Colon (tissue), 2 donors: ENCODE data around the gene SMIM32.

ENCODE experiments used
- FAIRE-seq: peaks from 2 replicates; lab custom pipeline; 2012; peaks lifted over from hg19 to GRCh38; lab: Jason Lieb, UNC
- donor health status: control.
- donor health status: control.

The SMIM32 gene

DNA sequence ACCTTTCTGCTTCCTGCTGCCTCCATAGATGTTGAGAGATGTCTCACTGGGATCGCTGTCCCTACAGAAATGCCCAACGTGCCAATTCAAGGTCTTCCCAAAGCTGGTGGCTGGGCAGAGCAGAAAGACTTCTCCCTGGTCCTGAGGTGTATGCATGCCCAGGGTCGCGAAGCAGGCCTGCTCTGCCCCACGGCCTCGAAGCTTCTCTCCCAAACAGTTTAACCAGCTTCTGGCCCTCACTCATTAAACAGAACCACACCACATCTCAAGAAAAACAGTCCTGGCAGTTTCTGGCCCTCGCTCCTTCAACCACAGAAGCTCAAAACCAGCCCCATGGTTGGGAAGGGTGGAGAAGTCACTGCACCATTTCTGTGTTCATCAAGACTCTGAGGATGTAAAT, 14.7 kb upstream of the SMIM32 start:
- no peak for FAIRE-seq

DNA sequence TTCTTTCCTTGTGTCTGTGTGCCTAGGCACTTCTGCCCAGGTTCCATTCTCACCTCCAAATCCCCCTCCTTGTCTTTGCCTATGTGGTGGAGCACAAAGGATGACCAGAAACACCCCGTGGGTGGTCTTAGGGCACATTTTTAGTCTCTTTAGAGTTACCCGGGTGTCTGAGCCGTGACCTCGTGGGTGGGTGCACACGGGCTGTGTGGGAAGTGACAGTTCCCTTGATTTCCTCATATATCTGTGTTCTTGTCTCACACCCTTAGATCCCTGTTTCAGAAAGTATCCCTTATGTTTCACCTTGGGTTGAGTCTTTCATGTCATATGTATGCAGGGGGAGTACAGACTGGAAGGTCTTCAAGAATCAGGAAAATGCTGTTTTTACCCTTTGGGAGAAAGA, 13.4 kb upstream of the SMIM32 start:
- no peak for FAIRE-seq

DNA sequence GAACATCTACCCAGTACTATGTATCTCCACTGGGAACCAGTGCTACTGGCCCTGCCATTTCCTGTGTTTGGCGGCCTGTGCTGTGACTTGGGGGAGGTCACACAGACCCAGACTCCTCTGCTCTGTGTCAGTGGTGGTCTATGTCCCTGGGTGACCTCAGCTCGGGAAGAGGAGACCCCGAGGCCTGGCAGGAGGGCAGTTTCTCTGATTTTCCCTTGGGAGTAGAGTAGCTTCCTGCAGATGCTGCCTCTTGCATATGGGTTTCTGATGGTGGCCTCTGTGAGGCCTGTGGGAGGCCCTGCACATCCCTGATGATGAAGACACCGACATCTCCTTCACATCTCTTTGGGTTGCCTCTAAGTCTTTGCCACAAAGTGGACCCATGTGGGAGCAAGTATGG, 13.0 kb upstream of the SMIM32 start:
- FAIRE-seq, result no peak

DNA sequence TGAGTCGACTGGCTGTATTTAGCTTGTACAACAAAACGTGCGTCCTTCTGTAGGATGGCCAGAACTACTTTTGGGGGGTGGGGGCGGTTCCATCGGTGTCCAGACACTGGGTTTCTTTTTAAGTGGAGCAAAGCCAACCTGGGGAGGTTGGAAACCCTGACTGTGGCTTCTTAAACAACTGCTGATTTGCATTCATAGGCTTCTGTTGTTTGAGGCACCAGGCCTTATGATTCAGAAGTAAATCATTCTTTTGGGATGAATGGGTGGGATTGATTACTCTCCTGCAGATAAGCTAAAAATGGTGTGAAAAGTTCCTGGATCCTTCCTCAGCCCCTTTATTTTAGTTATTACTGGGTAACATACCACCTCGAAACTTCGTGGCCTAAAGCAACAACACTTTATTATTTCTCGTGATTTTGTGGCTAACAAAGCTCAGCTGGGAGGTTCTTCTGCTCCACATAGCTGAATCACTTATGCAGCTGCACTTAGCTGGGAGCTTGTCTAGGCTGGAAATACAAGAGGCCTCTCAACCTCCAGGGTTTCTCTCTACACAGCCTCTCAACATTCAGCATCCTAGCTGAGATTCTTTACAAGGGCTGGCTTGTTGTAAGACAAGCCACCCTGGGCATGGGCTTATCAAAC, 12.2 kb upstream of the SMIM32 start:
- FAIRE-seq, result no peak

DNA sequence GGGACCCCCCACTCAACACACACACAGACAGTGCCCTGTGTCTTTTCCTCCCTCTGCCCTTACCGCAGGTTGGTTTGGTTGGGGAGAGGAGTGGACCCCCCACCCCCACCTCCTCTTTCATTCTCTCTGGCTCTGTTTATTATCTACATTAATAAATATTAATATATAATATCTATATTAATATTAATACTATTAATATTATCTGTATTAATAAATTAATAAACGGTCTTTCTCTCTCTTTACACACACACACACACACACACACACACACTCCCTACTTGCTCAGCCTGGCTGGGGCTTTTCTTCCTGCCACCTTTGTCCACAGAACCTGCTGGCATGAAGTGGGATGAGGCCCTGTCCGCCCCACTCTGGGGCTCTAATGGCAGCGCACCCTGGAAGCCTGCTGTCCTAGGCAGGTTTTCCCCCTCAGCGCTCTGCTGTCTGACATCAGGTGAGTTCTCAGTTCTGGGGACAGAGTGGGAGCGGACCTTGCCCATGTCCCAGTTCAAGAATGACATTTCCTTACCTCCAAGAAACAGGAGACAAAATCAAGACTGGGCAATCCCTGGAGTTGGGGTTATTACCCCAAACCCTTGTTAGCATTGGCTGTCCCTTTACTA, 10.5 kb upstream of the SMIM32 start:
- FAIRE-seq, result no peak

DNA sequence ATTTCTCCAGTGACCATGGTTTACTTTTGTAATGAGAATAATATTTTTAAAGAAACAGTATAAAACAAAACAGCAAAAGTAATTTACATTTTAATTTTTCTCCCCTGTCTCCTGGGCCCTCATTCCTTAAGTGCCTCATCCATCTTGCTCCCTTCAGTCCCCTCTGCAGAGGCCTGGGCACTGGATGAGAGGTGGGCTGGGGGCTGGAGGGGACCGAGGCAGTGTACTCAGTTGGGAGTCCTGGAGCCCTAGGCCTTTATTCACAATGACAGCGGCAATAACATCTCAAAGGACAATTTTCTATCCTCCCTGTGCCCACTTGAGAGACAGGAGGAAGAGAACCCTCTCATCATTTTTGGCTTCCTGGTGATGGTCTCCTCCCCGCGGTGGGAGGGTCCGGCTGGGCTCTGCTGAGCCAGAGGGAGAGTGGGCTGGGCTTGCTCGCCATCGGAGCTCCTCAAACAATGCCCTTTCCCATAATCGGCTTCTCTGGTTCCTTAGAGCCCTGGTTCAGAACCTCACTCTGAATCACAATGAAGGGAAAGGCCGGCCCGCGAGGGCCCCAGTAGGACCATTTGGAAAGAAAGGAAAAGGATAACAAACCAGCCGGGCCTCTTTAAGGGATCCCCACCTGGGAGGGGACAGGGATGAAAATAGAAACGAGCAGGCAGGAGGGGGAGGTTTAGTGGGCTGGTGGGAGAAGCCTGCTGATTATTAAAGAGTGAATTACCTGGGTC, 9.7 kb upstream of the SMIM32 start:
- no peak for FAIRE-seq

- FAIRE-seq, result no peak
Observed at GRCh38 chr5:136201870-136202269, 8.9 kb upstream of the SMIM32 start.

GRCh38 chr5:136200761-136201160, 7.8 kb upstream of the SMIM32 start:
- FAIRE-seq, result no peak

GRCh38 chr5:136200130-136200529, 7.2 kb upstream of the SMIM32 start:
- FAIRE-seq, result no peak

GRCh38 chr5:136199408-136199807, 6.4 kb upstream of the SMIM32 start:
- FAIRE-seq, result no peak

- no peak for FAIRE-seq
Observed at GRCh38 chr5:136198453-136198852, 5.5 kb upstream of the SMIM32 start.

GRCh38 chr5:136197462-136198142, 4.6 kb upstream of the SMIM32 start:
- no peak for FAIRE-seq

DNA sequence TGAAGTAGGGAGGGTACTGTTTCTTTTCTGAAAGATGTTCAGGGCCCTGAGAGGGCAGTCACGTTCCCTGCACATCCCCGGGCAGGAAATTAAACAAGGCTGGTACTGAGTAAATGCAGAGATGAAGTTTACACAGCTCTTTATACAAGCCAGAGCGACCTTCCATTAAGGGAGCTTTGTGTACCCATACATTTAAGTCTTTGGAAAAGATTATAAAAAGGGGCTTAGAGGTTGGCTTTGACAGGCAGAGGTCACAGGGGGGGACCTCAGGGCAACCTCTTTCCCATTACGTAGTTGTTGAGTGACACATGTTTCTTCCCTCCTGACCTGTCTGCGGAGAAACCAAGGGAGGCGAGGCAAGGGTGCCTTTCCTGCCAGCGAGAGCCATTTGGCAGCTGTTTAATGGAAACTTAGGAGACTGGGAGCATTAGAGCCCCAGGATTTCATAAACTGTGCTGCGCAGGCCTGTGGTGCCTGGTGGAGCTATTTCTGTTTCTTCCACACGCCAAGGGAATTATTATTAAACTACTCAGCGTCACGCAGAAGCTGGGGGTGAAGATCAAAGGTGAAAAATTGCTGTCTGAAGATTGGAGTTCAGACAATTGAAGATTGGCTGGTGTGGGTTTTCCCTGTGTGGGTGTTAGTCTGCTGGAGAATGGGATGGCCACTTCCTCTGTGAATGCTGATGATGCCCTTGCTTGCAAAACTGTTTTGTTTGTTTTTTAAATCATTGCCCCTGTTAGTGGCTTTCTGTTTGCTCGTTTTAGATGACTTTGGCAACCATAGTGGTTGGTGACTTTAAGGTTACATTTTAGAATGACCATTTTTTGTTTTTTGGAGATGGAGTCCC, 3.2 kb upstream of the SMIM32 start:
- no peak for FAIRE-seq

- no peak for FAIRE-seq
Observed at GRCh38 chr5:136194576-136194975, 1.6 kb upstream of the SMIM32 start.

- no peak for FAIRE-seq
Observed at GRCh38 chr5:136193322-136193935, 467 bp upstream of the SMIM32 start.

DNA sequence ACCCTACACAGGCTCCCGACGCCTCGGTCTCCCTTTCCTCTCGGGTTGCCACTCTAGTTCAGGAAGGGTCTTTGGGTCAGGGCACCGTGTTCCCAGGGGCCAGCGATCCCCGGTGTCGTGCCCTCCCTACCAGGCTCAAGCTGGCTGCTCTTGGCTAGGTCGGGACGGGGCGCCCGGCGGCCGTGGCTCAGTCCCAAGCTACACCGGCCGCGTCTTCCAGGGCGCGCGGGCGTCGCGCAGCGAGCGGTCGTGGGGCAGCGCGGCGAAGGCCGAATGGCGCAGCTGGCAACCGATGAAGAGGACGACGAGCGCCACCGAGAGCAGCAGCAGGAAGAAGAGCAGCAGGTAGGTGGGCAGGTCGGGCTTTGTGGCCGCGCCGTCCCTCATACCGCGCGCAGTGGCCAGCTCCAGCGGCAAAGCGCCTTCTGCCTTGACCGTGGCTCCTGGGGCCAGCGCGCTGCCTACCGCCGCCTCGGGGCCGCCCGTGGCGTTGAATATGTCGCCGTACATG, 892 bp downstream of the SMIM32 start:
- FAIRE-seq, result no peak

GRCh38 chr5:136191304-136192014, 1.5 kb downstream of the SMIM32 start:
- FAIRE-seq, result no peak

DNA sequence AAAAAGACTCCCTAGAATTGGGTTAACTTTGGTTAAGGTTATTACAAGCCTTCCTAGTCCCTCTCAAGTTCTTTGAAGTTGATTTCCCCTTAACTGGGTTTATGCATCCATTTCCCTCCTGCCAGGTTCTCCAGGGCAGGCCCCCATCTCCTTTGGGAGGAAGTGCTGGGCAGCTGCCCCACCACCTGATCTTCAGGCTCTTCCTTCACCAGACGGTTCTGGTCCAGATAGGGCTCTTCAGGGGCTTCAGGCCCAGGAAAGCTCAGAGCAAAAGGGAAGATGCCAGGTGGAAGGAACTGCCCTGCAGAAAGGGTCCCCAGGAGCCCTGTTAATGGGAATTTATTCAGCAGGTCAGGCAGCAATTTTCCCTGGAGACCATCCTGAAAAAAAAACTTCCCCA, 2.1 kb downstream of the SMIM32 start:
- FAIRE-seq, result no peak

DNA sequence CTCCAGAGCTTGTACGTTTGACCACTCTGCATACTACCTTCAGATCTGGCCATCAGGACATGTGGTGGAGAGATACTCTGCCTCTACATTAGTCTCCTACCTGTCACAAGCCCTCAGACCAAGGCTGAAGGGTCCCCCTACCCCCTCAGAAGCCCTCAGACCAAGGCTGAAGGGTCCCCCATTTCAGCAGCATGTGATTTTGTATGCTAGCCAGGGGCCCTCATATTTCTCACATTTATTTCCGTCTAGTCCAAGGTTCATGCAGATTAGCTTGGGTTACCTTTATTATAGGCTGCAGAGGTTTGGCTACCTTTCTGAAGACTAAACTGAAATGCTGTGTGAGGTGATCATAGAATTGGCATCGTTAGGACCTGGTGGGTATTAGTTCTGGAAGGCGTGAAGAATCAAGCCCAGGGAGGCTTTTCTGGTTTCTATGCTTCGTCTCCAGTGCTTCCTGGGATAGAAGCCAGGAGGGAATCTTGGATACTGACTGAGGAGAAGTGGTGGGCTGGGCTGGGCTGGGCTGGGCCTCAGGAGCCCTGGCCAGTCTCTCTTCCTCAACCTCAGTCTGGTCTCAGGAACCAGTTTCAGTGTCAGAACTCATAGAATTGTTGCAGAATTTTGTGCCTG, 2.8 kb downstream of the SMIM32 start:
- FAIRE-seq, result no peak

- FAIRE-seq, result no peak
Observed at GRCh38 chr5:136188859-136189258, 4.1 kb downstream of the SMIM32 start.
